Non-pigmented ciliary epithelial cell (primary cell): ENCODE data around the gene ALDH9A1.
"Not testable (repeated sequence)": the region's sequence is repeated elsewhere in the genome, so short reads cannot be mapped to it uniquely, and the experiment has no call there.

Experiments
- DNase-seq: peaks from one replicate; pipeline ENCODE4 v3.0.0-alpha.2; 2010; ENCODE audit warnings: low read depth

Gene ALDH9A1

DNA sequence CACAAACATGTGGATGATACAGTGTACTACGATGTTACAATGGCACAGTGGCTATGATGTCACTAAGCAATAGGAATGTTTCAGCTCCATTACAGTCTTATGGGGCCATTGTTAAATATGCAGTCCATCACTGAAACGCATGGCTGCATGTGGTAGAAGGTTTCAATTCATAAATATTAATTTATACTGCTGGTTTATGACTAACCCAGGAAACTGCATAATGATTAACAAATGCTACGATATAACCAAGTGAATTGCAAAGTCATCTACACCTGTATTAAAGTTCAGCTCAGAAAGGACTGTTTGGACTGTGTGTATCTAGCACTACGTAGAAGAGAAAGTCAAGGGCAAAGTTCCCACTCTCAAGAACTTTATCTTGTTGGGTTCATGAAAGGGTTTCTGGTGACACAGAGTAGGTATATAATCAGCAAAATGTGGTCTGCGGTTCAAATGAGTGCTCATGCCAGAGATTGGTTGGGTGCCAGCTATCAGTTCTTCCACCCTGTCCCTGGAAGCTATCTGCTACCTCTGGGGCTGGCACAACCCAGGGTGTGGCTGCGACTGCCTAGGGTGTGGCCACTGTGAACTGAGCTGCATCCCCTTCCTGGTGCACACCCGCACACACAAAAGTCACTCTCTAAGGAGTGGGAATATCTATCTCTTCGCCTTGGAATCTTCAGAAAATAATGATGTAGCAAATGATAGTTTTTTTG lies 52.6 kb downstream of the ALDH9A1 start:
- no peak for DNase-seq

DNA sequence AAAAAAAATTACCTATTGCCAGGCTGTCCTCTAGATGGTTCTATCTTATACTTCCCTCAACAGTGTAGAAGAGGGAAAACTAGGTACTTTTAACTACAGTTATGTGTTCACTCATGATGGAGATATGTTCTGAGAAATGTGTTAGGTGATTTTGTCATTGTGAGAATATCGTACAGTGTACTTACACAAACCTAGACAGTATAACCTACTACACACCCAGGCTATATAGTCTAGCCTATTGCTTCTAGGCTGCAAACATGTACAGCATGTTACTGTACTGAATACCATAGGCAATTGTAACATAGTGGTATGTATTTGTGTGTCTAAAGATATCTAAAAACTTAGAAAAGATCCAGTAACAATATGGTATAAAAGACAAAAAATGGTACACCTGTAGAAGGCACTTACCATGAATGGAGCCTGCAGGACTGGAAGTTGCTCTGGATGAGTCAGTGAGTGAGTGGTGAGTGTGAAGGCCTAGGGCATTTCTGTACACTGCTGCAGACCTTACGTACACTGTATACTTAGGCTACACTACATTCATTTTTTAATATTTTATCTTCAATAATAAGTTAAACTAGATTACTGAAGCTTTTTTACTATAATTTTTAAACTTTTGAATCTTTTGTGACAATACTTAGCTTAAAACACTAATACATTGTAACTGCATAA lies 54.2 kb downstream of the ALDH9A1 start:
- DNase-seq: no peak

DNA sequence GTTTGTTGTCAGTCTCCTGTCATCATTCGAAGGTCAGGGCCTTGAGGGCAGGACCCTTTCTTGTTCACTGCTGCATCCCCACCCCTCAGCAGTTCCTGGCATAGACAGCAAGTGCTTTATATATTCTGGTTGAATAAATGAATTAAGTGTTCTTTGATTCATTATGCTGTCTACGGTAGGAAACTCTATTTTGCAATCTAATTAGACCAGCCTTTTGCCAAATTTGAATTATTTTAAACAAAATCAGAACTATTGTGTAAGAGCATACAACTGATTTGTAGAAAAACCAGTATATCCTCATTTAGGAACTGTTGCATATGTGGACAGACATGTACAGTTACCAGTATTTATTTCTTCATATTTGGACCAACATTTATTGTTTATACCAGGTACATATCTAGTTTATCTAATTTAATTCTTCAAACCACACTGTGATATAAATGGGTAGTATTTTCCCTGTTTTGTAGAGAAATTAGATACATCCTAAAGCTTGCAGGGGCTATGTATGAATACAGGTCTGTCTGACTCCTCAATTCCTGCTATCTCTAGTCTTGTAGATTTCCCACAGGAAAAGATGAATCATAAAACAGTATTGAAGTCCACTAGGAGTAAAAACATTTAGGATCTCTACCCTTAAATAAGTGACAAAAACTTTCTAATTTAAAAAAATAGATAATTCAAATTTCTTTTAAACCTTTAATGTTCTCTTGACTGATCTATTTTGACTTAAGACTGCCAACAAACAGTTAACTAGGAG lies 57.0 kb downstream of the ALDH9A1 start:
- no peak for DNase-seq

DNA sequence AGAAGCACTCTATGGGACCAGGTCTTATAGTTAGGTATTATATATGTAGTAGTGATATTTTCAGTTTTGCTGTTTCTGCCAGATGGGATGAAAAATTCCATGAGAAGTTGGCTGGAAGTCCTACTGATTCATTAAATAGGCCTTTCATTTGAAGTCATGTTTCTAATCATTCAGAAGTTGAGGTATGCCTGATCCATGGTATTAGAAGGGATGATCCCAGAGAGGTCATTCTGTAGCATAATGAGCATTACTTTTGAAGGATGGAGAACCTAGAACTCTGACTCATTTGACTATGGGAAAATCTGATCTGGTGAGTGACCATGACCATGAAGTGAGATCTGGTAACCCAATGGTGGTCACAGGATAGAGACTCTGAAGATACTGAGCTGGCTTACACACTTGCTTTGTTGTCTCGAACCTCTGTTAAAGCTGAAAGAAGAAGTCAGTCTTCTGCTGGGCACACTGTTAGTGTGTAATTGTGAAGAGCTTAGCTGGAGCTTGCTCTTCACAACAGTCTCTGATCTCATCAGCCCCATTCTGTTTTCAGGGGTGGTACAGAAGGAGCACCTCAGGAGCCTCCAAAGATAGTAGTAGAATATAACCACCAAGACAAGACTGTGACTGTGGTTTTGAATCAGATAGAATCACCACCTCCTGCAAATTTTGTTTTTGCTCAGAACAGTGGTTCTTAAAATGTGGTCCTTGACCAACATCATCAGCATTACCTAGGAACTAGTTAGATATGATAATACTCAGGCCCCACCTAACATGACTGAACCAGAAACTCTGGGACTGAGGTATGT lies 58.3 kb downstream of the ALDH9A1 start:
- no peak for DNase-seq

DNA sequence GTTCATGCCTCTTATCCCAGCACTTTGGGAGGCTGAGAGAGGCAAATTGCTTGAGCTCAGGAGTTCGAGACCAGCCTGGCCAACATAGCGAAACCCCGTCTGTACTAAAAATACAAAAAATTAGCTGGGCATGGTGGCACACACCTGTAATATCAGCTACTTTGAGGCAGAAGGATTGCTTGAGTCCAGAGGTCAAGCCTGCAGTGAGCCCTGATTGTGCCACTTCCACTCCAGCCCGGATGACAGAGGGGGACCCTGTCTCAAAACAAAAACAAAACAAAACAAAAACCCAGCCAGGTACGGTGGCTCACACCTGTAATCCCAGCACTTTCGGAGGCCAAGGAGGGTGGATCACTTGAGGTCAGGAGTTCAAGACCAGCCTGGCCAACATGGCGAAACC lies 60.2 kb downstream of the ALDH9A1 start:
- not testable (repeated sequence) for DNase-seq

DNA sequence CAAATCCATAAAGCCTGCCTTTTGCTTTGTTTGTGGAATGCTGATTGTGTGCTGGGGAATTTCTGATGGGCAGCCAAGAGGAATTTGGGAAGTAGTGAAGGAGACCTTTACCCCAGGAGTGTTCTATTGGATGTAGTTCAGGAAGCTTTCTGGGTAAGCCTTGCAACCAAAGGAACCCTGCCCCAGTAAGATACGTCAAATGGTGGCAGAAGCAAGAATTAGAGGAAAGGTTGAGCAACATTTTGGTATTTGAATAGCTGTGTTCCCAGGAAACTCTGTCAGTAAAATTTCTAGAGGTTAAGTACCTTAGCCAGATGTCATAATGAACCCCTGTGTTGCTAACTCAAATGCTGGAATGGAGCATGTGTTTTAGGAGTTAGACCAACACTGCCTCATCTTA lies 60.9 kb downstream of the ALDH9A1 start:
- DNase-seq: no peak

DNA sequence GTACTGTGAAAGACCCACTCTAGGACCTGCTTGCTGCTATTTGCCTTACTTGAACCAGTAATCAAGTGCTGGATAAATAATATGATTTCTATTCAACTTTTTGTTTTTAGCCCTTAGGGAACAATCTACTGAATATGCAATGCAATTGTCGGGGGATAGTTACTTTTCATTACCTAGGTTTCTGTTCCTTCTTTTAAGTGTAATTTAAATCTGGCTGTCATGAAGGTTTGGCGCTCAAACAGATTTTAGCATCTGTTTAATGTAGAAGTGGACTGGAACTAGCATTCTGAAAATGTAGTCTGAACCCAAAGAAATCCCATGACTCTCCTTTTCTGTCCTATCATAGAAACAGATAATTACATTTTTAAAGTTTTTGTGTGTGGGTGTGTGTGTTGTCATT lies 62.5 kb downstream of the ALDH9A1 start:
- no peak for DNase-seq

DNA sequence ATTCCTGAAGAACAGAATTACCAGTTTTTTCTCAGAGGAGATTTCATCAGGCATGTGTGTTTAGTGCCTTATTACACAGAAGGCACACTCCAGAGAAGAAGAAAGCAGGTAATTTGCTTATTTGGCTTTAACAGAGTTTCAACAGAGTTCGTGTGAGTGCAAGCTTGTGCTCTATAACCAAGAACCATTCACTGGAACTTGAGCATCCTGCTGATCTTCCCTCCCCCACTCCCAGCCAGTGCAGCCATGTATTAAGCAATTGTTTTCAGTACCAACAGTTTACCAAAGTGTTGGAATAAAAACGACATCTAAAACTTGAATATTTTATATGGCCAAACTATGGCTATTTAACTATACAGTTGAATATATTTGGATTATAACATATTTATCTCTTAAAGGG lies 63.0 kb downstream of the ALDH9A1 start:
- no peak for DNase-seq

DNA sequence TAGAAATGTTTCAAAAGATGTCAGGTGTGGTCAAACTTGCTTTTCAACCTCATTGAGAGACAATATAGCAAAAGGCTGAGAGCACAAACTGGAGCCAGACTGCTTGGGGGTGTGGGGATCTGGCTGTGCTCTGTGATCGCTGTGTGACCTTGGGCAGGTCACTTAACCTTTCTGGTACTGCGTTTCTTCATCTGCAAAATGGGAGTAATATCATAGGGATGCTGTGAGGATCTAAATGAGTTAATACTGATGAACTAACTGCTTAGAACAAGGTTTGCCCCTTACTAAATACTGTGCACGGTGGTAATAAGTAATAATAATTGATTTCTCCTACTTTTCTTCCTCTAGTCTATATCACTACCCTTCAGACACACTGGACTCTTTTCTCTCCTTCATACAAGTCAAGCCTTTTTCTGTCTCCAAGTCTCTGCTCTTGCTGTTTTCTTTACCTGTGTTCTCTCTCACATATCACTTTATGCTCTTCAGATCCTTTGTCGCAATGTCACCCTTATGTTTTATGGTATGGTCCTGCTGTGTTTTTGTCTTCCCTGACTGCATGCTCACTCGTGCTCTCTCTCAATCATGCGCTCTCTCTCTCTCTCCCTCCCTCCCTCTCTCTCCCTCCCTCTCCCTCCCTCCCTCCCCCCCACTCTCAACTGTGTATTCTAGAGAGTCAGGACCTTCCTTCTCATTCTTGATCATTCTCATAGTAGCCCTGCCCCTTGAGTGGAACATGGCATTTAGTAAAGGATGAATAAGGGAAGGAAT lies 64.0 kb downstream of the ALDH9A1 start:
- DNase-seq: no peak

DNA sequence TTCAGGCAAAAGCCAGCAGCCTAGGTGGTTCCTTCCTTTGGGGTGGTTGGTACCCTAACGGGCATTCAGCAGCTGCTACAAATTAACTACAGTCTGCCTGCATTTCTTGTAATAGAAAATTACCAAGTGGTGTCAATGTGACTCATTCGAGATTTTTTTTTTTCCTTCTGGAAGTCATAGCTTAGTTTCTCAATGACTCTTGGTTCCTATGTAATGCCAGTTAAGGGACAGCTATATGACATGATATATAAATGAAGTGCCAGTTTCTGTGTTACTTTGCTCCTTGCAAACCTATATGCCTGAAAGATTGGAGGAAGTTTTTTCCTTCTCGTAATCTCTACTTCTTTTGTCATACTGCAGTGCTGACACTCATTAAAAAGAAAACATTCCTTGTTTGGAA lies 64.7 kb downstream of the ALDH9A1 start:
- no peak for DNase-seq

DNA sequence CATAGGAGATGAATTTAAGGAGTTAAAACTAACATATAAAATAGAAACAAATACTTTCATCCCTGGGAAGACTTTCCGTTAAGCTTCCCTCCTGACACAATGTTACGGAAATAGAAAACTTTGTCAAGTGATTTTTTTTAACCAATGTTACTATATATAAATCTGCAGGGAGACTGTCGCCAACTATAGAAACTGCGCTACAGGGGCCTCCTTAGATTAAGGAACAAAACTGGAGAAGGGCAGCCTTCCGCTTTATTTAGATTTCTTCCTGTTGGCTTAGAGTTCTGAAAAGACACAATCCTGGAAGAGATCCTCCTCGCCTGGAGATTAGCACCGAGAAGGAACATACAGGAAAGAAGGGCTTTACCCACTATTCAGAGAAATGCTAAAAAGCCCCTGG lies 65.9 kb downstream of the ALDH9A1 start:
- no peak for DNase-seq

DNA sequence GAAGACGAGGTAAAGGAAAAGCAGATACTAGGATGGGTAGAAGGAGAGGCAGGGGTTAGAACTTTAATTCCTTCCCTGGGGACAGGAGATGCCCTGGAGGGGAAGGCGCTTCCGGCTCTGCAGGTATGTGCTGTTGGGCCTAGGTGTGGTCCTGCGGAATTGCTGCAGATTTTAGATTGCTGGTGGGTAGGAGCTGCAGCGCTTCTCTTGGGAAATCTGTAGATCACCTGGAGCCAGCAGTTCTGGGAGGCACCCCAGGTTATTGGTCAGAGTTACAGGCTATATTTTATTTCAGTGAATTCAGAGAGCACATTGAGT lies 66.3 kb downstream of the ALDH9A1 start:
- no peak for DNase-seq

DNA sequence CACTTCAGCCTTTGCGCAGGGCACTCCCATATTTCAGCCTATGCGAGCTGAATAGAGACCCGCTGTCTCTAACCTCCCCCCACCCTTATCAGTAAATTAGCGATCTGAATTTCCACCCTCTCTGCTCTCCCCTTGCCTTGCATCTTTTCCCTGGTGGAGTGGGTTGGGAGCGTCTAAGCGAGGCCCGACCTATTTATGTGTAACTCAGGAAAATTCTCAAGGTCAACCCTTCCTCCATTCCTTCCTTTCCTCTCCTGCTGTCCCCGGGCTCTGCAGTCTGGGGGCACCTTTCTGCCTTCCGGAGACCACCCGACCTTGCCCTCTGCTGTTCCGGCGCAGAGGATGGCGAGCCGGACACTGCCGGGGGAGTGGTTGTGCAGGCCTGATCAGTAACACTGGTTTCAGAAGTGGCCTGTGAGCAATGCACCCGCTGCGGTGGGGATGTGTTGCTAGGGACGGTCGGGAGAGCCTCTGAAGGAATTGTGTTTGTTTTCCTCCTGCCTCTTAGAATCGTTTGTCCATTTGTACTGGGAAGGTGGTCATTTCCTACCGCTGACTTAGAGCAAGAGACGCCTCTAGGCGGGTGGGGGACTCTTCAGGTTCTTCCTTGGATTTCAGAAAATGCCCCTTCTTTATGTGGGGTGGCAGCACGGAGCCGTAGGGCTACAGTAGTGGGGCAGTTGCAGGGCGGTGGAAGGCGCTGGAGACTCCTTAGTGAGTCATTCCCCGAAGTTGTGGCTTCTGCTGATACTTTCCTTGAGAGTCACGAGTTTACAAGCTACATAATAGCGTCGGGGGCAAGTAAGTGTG lies 66.8 kb downstream of the ALDH9A1 start:
- peak; percentile 65 for DNase-seq

DNA sequence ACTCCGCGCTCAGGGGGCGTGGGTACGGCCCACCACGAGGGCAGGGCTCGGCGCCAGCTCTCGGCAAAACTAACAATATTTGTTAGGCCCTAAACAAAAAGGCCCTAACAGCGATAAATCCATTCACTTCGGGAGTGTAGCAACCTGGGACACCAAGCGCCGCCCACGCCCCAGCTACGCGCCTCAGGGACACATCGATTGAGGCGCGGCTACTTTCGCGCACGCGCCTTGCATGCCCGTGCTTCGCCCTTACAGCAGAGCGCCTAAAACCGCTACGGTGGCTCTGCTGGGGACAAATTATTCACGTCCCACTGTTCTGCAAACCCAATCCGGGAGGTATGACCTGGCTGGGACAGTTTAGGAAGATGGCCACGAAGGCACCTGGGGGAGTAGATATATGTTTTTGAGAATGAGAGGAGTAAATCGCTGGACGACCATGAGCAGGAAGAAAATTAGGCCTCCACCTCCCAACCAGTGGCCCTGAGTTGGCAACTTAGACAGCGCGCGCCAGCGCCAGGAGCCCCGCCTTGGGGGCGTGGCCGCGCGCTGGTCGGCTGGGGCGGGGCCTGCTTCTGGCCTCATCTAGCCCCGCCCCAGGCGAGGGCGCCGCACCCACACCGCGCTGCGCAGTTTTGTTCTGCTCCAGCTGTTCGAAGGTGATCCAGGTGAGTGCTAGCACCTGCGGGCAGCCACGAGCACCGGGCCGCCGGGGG lies 67.6 kb downstream of the ALDH9A1 start, which contains the start of gene MGST3:
Gene MGST3 (plus strand): TSS at position 606 of the 713 bp plus-strand sequence. CDS start 18,614 bp downstream, outside the sequence.
- peak; percentile 76 for DNase-seq

DNA sequence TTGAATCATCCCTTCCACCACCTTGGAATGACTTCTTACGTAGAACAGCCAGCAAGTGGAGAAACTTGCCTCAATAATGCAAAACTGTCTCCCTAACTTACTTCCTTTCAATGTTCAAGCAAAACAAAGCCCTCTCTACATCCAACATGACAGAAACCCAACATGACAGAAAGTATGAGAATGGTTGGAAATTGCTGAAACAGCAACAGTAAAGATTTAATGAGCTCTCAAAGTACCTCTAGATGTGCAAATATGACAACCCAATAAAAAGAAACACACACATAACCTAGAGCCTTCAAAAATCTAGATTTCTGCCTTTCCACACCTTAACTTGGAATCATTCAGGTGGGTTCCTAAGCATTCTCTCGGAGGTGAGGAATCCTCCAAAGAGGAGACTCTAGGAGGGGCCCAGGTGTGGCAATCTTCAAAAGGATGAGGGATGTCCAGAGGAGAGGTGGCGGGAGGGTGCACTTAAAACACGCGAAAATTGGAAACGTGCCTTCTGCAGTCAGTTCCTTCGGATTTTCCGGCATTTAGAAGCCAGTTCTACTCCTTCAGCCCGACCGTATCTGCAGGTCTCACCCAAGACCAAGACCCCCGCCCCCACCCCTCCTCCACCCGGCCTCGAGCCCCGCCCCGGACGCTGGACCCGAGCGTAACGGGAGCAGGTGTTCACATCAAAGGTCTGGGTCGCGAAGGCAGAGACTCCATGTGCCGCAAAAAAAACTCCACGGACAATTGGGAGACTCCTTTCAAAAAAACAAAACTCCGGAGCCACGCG lies 68.3 kb downstream of the ALDH9A1 start:
- DNase-seq: no peak

DNA sequence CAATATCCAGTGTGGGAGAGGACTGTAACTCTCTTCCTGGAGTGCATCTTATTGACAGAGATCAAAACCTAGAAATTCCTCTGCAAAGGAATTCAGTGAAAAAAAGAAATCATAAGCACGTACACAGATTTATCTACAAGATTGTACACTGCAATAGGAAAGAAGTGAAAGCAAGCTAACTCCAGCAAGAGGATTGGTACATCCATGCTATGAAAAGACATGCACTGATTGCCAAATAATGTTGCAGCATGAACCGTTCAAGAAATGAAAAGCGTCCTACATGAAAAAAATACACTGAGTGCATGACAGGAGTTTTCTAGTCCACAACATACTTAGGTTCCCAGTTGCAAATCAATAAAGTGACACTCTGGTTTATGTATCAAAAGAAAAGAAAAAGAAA lies 69.2 kb downstream of the ALDH9A1 start:
- DNase-seq: no peak

DNA sequence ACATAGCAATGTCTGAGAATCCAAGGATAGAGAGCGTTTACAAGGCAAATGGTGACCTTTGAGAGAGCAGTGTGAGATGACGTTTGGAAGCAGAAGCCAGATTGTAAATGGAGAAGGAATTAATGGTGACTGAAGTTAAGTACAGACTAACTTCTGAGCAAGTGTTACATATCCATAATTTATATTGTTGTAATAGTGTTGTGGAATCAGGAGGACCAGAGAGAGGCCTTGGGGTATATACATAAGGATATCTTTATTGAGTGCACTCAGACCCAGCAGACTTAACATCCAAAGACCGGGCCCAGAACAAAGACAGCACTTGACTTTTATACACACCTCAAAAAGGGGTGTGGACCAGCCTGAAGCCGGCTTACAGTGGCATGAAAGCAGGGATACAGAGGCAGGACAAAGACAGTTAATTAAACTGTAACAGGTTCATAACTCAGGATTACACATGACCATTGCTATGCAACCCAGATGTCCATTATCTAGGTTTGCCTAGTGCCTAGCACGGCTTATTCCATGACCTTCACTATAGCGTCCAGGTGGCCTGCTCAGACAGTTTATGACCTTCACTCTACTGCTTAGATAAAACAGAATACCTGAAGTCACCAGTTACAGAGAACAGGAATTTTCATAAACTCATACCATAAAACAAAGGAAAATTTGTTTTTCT lies 70.1 kb downstream of the ALDH9A1 start:
- no peak for DNase-seq

DNA sequence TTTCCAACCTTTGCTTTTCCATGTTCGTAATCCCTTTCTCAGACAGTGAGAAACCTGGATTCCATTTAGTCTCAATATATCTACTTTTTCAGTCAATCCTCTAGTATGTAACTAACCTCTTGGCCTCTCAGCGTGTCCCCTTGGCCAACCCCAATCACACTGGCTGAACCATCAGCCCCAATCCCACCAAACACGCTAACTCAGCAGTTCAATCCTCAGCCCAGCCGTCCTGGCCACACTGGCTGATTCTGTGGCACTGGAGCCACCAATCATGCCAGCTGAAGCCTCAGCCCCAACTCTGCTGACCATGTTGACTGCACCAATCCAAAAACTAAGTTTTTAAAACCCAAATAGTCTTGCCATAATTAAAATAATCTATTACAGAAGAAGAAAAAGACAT lies 73.9 kb downstream of the ALDH9A1 start:
- DNase-seq: no peak

DNA sequence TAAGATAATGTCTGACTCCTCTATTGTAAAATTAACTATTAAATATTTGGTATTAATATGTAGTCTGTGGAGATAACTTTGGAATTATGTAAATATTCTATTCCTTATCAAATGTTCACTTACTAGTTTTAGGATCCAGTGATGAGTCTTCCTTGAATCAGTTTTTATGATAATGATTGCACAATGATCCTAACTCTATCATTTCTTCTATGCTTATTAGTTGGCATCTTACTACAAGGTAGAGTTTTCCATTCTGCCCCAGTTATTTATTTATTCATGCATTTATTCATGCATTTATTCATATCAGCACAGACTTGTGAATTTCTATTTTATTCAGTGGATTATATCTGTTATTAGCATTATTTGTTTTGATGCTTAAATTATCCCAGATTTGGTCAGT lies 74.7 kb downstream of the ALDH9A1 start:
- no peak for DNase-seq
